GM21529 (cell line): ENCODE data around the gene SV2B.
A peak's percentile ranks its signal among the peaks of the same experiment; 100 is the strongest.

Experiments
- ATAC-seq: cut with Tn5 transposase; IDR thresholded peaks from one replicate; pipeline ENCODE4 v1.9.1; 2021; ENCODE audit not compliant: unreplicated experiment

The SV2B gene

GRCh38 chr15:91102546-91103330 lies 2.7 kb downstream of the SV2B start:
- ATAC-seq, result no peak

GRCh38 chr15:91104111-91104510 lies 4.1 kb downstream of the SV2B start:
- ATAC-seq, result no peak

GRCh38 chr15:91108421-91108820 lies 8.4 kb downstream of the SV2B start:
- ATAC-seq, result no peak

GRCh38 chr15:91109885-91110284 lies 9.8 kb downstream of the SV2B start:
- no peak for ATAC-seq

DNA sequence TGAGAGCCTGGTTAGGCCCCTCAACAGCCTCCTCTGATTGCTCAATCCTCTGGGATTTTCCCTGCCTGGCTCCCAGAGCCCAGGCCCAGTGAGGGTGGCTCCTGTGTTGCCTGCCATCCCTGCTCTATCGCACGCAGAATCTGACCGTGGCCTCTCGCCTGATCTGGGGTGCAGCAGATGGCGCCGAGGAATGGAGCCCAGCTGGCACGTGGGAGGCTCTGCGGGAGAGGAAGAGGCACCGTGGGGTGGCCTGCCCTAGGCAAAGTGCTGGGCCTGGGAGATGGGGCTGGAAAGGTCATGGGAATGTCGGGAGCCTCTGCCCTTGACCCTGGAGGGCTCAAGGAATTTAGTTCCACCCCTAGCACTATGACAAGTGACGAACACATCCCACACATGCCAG lies 10.3 kb downstream of the SV2B start:
- no peak for ATAC-seq

GRCh38 chr15:91113030-91113429 lies 13.0 kb downstream of the SV2B start:
- no peak for ATAC-seq

DNA sequence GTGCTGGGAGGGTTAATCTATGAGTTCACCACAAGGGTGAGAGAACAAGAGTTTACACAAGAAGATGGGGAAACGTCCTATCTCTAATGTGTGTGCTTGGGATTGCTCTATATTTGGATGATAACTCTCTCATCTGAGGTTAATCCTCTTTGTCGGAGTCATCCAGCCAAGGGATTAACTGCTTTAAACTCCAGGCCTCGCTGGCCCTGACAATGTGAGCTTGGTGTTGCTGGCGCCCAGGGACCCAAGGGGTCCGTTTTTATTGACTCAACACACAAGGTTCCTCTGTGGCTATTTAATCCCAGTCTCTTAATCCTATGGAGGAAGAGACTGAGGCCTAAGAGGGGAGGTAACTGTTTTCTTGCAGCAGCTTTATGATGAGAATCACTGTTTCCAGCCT lies 14.2 kb downstream of the SV2B start:
- no peak for ATAC-seq

DNA sequence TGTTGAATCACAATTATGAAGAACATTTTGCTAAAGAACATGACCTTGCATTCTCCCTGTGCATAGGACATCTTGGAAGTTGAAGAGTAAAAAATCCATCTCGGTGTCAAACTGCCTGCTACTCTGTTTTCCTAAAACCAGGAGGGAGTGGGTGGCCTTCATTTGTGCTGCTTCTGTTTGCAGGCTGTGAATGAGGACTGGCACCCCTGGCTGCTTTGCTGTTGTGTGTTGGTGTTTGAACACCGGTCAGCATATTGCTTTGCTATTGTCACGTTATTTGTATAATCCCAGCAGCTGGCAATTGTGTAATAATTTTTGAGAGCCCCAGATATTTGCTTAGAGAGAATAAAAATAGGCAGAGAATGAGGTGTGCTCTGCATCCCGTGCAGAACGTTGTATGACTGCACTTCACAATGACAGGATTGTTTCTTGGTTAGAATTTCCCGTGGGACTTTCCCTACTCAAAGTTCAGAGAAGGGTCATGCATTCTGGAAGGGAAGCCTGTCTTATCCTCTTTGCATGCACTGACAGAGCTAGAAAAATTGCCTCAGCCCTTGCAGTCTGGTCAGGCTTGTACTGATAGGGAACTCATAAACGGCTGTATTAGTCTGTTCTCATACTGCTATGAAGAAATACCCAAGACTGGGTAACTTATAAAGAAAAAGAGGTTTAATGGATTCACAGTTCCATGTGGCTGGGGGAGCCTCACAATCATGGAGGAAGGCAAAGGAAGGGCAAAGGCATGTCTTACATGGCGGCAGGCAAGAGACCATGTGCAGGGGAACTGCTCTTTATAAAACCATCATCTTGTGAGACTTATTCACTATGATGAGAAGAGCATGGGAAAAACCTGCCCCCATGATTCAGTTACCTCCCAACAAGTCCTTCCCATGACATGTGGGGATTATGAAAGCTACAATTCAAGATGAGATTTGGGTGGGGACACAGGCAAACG lies 16.3 kb downstream of the SV2B start:
- ATAC-seq, result peak; percentile 95

DNA sequence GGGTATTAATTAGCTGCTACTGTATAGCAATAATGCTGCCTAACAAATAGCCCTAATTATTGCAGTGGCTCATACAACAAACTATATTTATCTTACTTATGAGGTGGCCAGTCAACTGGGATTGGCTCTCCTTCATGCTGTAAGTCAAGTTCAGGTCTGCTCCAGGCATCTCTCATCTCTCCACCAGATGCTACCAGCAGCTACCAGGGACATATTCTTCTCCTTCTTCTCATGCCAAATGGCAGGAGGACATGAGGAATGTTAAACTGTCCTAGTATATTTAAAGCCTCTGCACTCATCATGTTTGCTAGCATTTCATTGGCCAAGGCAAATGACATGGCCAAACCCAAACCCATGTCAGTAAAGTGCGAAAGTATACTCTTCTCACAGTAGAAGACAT lies 17.3 kb downstream of the SV2B start:
- no peak for ATAC-seq

DNA sequence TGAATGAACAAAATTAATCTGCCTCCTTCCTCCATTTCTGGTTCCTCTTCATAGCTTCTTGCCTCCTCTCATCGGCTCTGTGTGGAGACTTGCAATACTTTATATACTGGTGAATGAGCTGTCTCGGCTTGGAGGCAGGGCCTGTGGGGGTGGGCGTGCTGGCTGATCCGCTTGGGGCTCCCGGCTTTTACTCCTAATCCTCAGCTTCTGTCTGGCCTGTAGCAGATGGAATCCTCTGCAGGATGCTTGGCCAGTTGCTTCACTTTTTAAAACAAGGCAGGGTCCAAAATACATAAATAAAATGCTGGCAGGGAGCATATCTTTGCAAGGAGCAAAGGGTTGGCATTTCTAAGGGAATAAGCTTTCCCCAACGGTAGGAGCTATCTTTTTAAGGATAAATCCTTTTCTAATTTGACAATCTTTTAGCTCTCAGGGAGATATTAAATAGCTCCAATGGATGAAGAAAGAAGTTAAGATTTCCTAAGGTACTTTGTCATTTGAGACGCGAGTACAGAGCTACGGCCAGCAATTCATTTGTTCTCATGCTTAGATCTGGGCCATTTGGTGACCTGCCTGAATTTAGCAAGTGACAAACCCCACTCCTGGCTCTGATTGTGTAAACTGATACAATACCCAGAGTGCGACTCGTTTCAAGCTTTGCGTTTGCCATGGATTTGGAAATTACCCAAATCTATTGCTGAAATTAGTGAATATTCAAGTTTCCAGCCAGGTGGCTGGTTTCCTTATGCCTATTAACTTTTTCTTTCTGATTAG lies 18.9 kb downstream of the SV2B start:
- ATAC-seq, result no peak

- no peak for ATAC-seq
Observed at GRCh38 chr15:91122296-91122695, 22.2 kb downstream of the SV2B start.

DNA sequence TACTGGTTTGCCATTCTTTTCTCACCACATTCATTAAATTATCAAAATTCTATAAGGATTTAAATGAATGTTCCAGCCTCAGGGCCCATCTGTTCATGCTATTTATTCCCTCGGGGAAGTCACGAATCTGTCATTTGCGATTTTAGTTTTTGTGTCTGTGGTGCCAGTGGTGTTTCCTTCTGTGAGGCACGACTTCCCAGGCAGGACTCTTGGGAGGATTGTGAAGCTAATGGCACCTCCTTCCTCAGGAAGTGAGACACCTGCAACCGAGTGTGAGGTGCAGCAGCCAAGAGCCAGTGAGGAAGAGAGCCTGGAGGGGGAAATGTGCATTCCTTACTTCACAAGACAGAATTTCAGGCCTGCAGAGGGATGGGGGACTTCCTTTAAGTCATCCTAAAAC lies 24.1 kb downstream of the SV2B start:
- no peak for ATAC-seq

- no peak for ATAC-seq
Observed at GRCh38 chr15:91125162-91125561, 25.1 kb downstream of the SV2B start.

DNA sequence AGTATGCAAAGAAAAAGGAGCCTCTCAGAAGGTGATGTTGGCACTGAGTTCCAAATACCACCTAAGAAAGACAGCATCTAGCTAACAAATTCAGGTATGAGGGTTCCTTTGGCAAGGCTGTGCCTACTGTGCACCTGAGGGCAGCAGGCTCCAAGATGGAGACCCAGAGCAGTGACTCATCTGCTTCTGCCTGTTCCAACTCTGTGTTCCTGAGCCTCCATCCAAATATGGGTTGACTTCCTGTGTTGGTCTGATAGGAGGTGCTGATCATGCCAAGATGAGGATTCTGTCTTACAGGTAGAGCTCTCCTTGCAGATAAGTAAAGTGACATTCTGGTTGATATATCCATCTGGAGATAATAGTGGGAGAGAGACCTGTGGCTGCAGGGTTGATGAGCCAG lies 26.0 kb downstream of the SV2B start:
- ATAC-seq, result no peak

- ATAC-seq, result peak; percentile 46
Observed at GRCh38 chr15:91127236-91127955, 27.3 kb downstream of the SV2B start.

DNA sequence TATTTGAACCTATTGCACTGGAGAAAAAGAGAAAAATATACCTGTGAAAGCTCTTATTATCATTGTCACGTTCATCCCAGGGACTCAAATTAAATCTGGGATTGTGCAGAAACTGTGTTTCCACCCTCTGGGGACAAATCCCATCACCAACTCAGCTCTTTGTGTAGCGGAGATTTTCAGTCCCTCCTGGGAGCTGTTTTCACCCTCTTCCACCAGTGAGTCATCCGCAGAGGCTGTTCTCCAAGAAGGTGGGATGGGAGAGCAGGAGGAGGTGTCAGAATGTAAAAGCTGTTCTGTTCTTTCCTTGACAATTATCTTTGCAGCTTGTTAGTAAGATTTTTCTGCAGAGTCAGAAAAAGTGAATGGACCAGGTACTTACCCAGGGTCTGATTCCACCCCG lies 28.0 kb downstream of the SV2B start:
- no peak for ATAC-seq

DNA sequence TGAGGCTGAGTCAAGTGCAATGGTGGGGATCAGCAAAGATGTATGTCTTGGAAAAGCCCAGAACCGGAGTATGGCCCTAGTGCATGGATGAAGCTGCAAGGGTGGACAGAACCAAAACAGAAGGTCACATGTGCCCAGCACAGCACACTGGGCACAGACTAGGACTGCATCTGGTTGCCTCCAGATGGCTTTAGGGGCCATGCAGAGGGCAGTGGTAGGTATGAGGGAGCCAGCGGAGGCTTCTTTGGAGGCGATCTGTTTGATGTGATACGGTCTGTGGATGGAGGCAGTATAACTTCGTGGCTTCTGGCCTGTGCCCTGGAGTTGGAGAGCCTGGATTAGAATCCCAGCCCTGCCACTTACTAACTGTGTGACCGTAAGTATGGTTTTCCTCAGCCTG lies 29.4 kb downstream of the SV2B start:
- ATAC-seq, result no peak

DNA sequence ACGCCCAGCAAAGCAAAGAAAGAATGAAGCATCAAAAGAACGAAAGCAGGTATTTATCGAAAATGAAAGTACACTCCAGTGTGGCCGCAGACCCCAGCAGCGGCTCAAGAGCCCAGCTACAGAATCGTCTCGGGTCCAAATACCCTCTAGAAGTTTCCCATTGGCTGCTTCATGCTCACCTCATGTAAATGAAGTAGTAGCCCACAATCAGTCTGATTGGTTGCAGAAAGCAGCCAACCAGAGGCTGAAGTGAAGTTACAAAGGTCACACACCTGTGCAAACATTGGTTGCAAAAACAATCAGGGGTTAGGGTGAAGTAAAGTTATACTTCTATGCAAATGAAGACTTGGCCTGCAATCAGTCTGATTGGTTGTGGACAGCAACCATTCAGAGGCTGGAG lies 32.0 kb downstream of the SV2B start:
- no peak for ATAC-seq

GRCh38 chr15:91133511-91133910 lies 33.5 kb downstream of the SV2B start:
- no peak for ATAC-seq

- ATAC-seq, result peak; percentile 93
Observed at GRCh38 chr15:91135201-91136130, 35.4 kb downstream of the SV2B start.
